Measurements from ENCODE around the gene TTLL6. TPM values are rescaled to one million over a fixed set of nuclear protein-coding genes. Genes with fewer than 3 reads are reported as not detected.

The TTLL6 gene
- total and polyA plus RNA-seq, 2 of the 8 experiments (the other 6 are each of a cell fraction or from before 2014, with no cell fraction given) = 2.6 to 4.3 TPM

DNA sequence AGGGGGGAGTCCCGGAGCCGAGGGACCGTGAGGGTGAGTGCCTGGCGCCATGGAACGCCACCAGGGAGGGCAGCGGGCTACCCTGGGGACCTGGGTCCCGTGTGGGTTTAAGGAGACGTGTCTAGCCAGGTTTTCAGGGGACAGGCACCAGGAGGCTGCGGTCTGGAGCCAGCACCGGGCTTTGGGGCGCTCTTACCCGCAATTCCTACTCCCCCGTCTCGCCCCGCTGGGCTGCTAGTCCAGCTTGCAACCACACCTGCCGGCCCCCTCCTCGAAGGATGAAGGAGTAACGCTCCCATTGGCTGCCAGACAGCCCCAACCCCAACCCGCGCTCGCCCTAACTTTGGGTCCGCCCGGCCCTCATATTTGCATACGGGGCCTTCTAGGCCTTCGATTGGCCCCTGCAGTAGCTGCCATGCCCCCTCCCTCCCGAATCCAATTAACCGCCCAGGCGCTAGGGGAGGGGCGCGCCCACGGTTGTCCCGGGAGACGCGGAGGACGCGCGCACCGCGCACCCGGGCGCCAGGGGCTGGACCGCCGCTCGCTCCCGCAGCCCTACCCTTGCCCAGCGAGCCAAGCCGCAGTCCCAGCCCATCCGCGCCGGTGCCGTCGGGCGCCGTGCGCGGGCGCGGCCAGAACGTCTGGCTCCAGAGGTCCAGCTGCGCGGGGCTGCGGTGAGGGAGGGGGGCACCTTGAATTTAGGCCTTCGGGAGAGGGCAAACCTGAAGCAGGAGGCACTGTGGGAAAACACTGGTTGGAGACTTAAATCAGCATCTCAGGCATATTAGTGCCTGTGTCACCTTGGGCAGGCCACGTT lies at the start of gene TTLL6 (continued):
- peak; percentile 57 for TF ChIP-seq ASH2L (IDR thresholded peaks at IDR 0.05; ENCODE audit: low read length)
- TF ChIP-seq NRF1 (IDR thresholded peaks at IDR 0.05; ENCODE audit: low read depth, low read length) = no peak
- peak; percentile 17; the same call in 1 of the 2 replicates for TF ChIP-seq KDM1A (IDR thresholded peaks at IDR 0.05; ENCODE audit: borderline replicate concordance, low read length)
- TF ChIP-seq RFX5 (IDR thresholded peaks at IDR 0.05; ENCODE audit: borderline replicate concordance, low read depth, low read length) = no peak
- no peak for TF ChIP-seq CHD1 (IDR thresholded peaks at IDR 0.05; ENCODE audit: low read depth, low read length)
- TF ChIP-seq BCL11A (IDR thresholded peaks at IDR 0.05; ENCODE audit: low read depth in 2 of 2, low read length in 2 of 2) = no peak
- no peak for TF ChIP-seq TCF12 (IDR thresholded peaks at IDR 0.05; ENCODE audit: low read depth, low read length)
- no peak for TF ChIP-seq GTF2F1 (IDR thresholded peaks at IDR 0.05; ENCODE audit: borderline replicate concordance, low read depth, low read length)
- TF ChIP-seq POLR2AphosphoS5 (IDR thresholded peaks at IDR 0.05; ENCODE audit: low read depth, low read length) = peak; percentile 78
- TF ChIP-seq BRCA1 (IDR thresholded peaks at IDR 0.05; ENCODE audit: low read depth, low read length) = no peak
- 0 out of 2 replicates have a peak, but pooled peaks have one; percentile 9 for TF ChIP-seq RBBP5 (IDR thresholded peaks at IDR 0.05; ENCODE audit: borderline replicate concordance, low read depth, low read length)
- TF ChIP-seq CEBPB (IDR thresholded peaks at IDR 0.05; ENCODE audit: low read depth, low read length) = no peak
- TF ChIP-seq TEAD4 (IDR thresholded peaks at IDR 0.05; ENCODE audit: low read depth, low read length) = no peak
- TF ChIP-seq BACH1 (IDR thresholded peaks at IDR 0.05; ENCODE audit: low read length) = 0 out of 2 replicates have a peak, but pooled peaks have one; percentile 43
- TF ChIP-seq KDM4A (IDR thresholded peaks at IDR 0.05; ENCODE audit: low read depth, low read length, severe bottlenecking) = peak; percentile 90
- TF ChIP-seq CBX5 (IDR thresholded peaks at IDR 0.05; ENCODE audit: low read depth, low read length) = no peak
- no peak for TF ChIP-seq SP4 (IDR thresholded peaks at IDR 0.05; ENCODE audit: low read length)
- TF ChIP-seq RNF2 (IDR thresholded peaks at IDR 0.05; ENCODE audit: borderline replicate concordance, low read depth, low read length, missing control alignments, poor library complexity, severe bottlenecking) = no peak
- TF ChIP-seq, protein P1, sequence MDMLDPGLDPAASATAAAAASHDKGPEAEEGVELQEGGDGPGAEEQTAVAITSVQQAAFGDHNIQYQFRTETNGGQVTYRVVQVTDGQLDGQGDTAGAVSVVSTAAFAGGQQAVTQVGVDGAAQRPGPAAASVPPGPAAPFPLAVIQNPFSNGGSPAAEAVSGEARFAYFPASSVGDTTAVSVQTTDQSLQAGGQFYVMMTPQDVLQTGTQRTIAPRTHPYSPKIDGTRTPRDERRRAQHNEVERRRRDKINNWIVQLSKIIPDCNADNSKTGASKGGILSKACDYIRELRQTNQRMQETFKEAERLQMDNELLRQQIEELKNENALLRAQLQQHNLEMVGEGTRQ (IDR thresholded peaks at IDR 0.05; ENCODE audit: low read length) = no peak
- no peak for TF ChIP-seq CBX8 (IDR thresholded peaks at IDR 0.05; ENCODE audit: borderline replicate concordance, low read depth, low read length)
- TF ChIP-seq POLR2A (IDR thresholded peaks at IDR 0.05; ENCODE audit: control extremely low read depth in 1 of 2, low read depth in 2 of 2, low read length in 2 of 2) = peak in 1 of 2 experiments; percentile 87; a peak in 2 of 3 replicates
- no peak for TF ChIP-seq HDAC2 (IDR thresholded peaks at IDR 0.05; ENCODE audit: borderline replicate concordance in 1 of 2, low read depth in 2 of 2, low read length in 2 of 2)
- TF ChIP-seq CHD2 (IDR thresholded peaks at IDR 0.05; ENCODE audit: low read length) = no peak
- no peak for TF ChIP-seq SAP30 (IDR thresholded peaks at IDR 0.05; ENCODE audit: insufficient read depth, insufficient replicate concordance, low read length)
